Osteocyte (in vitro differentiated cells): ENCODE measurements around the gene TSPO. TPM values are rescaled to one million over a fixed set of nuclear protein-coding genes. Genes with fewer than 3 reads are reported as not detected.

ENCODE experiments used
- DNase-seq: peaks from one replicate; pipeline ENCODE4 v3.0.0; 2021; ENCODE audit warnings: mixed read lengths; ENCODE audit not compliant: unreplicated experiment; ENCODE audit errors: extremely low spot score
- H3K27ac Mint-ChIP-seq: one replicate; pipeline ENCODE4 v1.8.0; 2021; ENCODE audit warnings: mild to moderate bottlenecking, mixed read lengths; ENCODE audit not compliant: unreplicated experiment
- H3K27me3 Mint-ChIP-seq: one replicate; pipeline ENCODE4 v1.8.0; 2021; ENCODE audit warnings: mixed read lengths; ENCODE audit not compliant: unreplicated experiment
- H3K36me3 Mint-ChIP-seq: one replicate; pipeline ENCODE4 v1.8.0; 2021; ENCODE audit warnings: mixed read lengths; ENCODE audit not compliant: unreplicated experiment
- H3K4me1 Mint-ChIP-seq: one replicate; pipeline ENCODE4 v1.8.0; 2021; ENCODE audit warnings: mixed read lengths; ENCODE audit not compliant: unreplicated experiment
- H3K4me3 Mint-ChIP-seq: one replicate; pipeline ENCODE4 v1.8.0; 2021; ENCODE audit warnings: mild to moderate bottlenecking, moderate library complexity, mixed read lengths; ENCODE audit not compliant: unreplicated experiment
- H3K9me3 Mint-ChIP-seq: one replicate; pipeline ENCODE4 v1.8.0; 2021; ENCODE audit warnings: mixed read lengths; ENCODE audit not compliant: unreplicated experiment
- total RNA-seq: library from RNA; stranded (reverse); gene quantifications from 2 replicates; pipeline ENCODE4 v1.2.1, GENCODE V29; 2021
- TF ChIP-seq, protein P1 (sequence below): fragments of 200-600 bp; sonication (generic); IDR thresholded peaks from 2 replicates; pipeline ENCODE4 v1.5.0; 2021; ENCODE audit warnings: antibody characterized with exemption, mild to moderate bottlenecking, moderate library complexity

Gene TSPO
- total RNA-seq, 1 donor from 2014 or later: 70.6 TPM

DNA sequence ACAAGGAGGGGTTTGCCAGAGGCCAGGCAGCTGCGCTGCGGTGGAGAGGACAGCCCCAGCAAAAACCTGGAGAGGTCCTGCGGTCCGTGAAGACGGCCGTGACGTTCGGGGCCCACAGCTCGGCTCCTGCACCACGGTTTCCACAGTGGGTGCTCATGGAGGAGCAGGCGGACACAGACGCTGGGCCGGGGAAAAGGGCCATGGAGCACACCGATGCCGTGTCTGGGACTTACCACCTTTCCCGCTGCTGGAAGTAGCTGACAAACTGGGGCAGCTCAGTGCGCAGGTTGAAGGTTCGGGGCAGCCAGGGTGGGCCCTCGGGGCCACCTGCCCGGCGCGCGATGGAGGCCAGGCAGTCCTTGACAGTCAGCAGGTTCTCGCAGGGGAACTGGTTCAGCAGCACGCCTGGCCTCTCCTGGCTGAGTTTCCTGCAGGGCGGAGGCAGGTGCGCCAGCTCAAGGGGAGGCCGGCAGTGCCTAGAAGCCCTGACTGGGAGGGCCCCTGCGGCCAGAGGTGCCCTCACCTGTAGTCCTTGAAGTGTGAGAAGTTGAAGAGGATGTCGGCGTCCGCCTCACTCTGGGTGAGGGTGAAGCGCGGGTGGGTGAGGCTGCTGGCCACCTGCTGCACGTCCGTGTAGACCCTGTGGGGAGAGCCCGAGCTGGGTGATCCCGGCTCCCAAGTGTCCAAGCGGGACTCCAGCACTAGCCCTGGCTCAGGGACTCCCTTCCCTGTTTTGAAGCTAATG lies 22.8 kb downstream of the TSPO start:
- Mint-ChIP-seq H3K27me3 (no peaks in the 10 kb centered on the region), H3K9me3 (no peaks in the 10 kb centered on the region), H3K4me1 (peaks cover under 1% of the 10 kb centered on the region), H3K27ac (no peak overlapping the region), H3K4me3 (no peak overlapping the region), H3K36me3 (peaks cover 14% of the 10 kb centered on the region)
- TF ChIP-seq, protein P1, sequence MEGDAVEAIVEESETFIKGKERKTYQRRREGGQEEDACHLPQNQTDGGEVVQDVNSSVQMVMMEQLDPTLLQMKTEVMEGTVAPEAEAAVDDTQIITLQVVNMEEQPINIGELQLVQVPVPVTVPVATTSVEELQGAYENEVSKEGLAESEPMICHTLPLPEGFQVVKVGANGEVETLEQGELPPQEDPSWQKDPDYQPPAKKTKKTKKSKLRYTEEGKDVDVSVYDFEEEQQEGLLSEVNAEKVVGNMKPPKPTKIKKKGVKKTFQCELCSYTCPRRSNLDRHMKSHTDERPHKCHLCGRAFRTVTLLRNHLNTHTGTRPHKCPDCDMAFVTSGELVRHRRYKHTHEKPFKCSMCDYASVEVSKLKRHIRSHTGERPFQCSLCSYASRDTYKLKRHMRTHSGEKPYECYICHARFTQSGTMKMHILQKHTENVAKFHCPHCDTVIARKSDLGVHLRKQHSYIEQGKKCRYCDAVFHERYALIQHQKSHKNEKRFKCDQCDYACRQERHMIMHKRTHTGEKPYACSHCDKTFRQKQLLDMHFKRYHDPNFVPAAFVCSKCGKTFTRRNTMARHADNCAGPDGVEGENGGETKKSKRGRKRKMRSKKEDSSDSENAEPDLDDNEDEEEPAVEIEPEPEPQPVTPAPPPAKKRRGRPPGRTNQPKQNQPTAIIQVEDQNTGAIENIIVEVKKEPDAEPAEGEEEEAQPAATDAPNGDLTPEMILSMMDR: no peak
- no peak for DNase-seq

DNA sequence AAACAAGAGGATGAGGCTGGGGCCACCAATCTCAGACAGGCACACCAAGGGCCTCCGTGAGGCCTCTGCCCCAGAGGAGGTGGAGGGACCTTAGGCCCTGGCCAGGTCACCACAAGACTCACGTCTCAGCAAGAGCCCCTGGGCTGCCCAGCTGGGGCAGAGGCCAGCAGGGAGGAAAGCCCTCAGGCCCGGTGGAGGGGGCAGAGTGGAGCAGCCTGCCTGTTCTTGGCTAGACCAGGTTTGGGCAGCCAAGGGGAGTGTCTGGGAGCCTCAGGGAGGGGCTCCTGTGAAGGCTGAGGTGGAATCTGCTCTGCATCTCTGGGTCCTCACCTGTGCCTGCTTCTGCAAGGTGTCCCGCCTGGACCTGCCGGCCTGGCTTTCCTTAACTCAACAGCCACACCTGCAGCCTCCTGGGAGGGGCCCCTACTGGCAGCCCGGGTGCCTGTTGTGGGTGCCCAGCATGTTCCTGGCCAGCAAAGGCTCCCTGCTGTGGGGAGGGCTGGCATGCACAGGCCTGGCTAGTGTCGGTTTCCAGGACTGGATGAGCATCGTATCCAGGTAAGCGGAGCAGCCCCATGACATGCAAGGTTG lies 23.7 kb downstream of the TSPO start:
- H3K27me3 Mint-ChIP-seq: no peaks in the 10 kb centered on the region
- peaks cover 23% of the 10 kb centered on the region for H3K36me3 Mint-ChIP-seq
- H3K4me1 Mint-ChIP-seq: no peaks in the 10 kb centered on the region
- H3K9me3 Mint-ChIP-seq: no peaks in the 10 kb centered on the region
- no peak for DNase-seq
- H3K27ac Mint-ChIP-seq: no peak overlapping the region
- no peak overlapping the region for H3K4me3 Mint-ChIP-seq
- TF ChIP-seq, protein P1: no peak

DNA sequence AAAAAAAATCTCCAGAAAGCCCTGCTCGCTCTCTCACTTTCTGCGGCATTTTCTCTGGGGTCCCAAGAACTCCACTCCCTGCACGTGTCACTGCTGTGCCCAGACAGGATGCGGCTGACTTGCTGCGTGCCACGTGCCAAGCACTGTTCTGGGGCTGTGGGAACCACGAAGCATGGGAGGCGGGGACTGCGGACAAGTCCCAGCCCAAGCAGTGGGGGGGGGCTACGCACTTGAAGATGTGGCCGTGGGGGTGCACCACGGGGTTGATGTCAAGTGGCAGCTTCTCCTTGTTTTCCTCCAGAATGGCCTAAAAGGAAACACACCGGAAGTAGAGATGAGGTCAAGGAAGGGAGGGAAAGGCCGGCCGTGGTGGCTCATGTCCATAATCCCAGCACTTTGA lies 24.7 kb downstream of the TSPO start:
- no peak overlapping the region for H3K27ac Mint-ChIP-seq
- no peaks in the 10 kb centered on the region for H3K9me3 Mint-ChIP-seq
- no peak for DNase-seq
- H3K4me3 Mint-ChIP-seq: no peak overlapping the region
- H3K4me1 Mint-ChIP-seq: no peaks in the 10 kb centered on the region
- H3K27me3 Mint-ChIP-seq: no peaks in the 10 kb centered on the region
- TF ChIP-seq, protein P1: no peak
- H3K36me3 Mint-ChIP-seq: peaks cover 24% of the 10 kb centered on the region

DNA sequence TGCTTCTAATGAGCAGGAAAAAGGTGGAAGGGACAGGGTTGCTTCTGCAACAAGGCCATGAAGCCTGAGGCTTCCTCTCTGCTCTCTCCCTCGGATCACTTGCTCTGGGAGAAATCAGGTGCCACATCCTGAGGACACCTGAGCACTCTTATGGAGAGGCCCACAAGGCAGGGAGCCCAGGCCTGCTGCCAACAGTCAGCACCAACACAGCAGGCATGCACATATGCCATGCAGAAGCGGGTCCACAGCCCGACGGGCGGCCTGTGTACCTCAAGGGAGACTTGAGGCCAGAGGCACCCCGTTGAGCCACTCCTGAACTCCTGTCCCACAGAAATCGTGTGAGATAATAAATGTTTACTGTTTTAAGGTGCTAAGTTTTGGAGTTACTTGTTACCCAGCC lies 26.1 kb downstream of the TSPO start:
- Mint-ChIP-seq H3K27me3 (no peaks in the 10 kb centered on the region), H3K4me1 (no peaks in the 10 kb centered on the region), H3K36me3 (peaks cover 24% of the 10 kb centered on the region), H3K4me3 (no peak overlapping the region), H3K9me3 (no peaks in the 10 kb centered on the region), H3K27ac (no peak overlapping the region)
- no peak for DNase-seq
- TF ChIP-seq, protein P1: no peak

DNA sequence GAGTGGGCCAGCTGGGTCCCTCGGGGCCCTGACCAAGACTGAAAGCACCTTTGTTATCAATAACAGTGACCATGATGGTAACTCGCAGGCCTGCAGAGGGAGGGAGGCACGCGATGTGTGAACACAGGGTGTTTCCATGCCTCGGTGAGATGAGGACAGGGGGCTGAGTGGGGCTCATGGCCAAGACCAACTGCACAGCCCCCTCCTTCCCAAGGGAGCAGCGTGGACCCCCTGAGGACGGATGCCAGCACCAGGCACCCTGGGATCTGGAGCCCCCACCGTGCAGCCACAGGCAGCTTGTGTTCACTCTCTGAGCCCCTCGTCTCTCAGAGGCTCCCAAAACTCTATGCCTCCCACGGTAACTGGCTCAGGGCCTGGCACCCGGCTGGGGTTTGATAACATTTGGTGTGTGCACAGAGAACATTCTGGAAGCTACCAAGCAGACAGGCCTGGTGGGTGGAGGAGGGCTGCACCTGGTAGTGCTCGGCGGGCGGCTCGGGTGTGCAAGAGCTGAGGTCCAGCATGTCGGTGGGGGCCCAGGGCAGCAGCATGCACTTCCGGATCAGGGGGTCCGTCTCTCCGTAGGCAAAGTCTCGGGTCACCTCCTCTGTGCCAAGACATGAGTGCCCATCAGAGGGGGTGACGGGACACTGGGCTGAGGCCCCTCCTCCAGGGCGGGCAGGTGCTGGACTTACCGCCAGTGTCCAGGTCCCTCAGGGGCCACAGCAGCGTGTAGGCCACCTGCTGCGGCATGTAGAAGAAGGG lies 28.0 kb downstream of the TSPO start:
- Mint-ChIP-seq H3K27ac (no peak overlapping the region), H3K27me3 (no peaks in the 10 kb centered on the region), H3K4me1 (peaks cover 1% of the 10 kb centered on the region), H3K9me3 (no peaks in the 10 kb centered on the region), H3K4me3 (no peak overlapping the region), H3K36me3 (peaks cover 21% of the 10 kb centered on the region)
- TF ChIP-seq, protein P1: no peak
- DNase-seq: no peak
